SK-N-SH treated with all-trans-retinoic acid at 6 μM for 48 hours (cell line): ENCODE measurements around the gene PALLD.

ENCODE experiments used
- BACH2 ChIP-seq: fragments of 250-450 bp; sonication (Bioruptor Pico); IDR thresholded peaks from 2 replicates; pipeline ENCODE4 v1.9.0; 2021; ENCODE audit warnings: mild to moderate bottlenecking, borderline replicate concordance
- ESRRG ChIP-seq: fragments of 250-450 bp; sonication (Bioruptor Pico); IDR thresholded peaks from 2 replicates; pipeline ENCODE4 v1.6.1; 2021; ENCODE audit warnings: mild to moderate bottlenecking
- ZFP30 ChIP-seq: fragments of 450-650 bp; formaldehyde crosslinking; IDR thresholded peaks from 2 replicates; pipeline ENCODE4 v1.5.0; 2022; ENCODE audit warnings: mild to moderate bottlenecking, moderate library complexity

DNA sequence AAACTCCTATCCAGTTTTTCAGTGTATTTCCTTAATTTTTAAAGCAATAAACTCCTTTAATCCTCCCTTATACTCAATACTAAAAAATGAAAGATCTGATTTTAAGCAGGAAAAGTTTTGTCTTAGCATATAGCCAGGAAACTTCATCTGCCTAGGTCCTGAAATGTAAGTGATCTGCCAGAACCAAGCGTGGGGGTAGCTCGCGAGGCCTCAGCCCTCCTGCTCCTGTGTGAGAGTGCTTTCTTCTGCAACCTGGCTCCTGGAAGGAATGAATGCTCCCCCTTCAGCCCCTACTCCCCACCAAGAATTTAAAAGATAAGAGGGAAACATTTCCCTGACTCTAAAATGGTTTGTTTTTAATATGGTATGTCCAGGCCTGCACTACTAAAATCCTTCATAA is 353.1 kb downstream of the PALLD start:
- no peak for TF ChIP-seq ZFP30 (CRISPR knock-in tag)
- TF ChIP-seq BACH2 (CRISPR knock-in tag) = no peak
- TF ChIP-seq ESRRG = no peak
